RWPE1 (cell line): Measurements from ENCODE around the gene LHX6.

Experiments used
- CTCF ChIA-PET: fragments of 350-600 bp; sonication (Branson Sonifier 250); formaldehyde crosslinking; extraction: SDS; loops from one replicate; lab custom pipeline; 2021; lab: Yijun Ruan, JAX
- POLR2A ChIA-PET: fragments of 400-600 bp; formaldehyde crosslinking; extraction: SDS; loops from one replicate; lab custom pipeline; 2020; ENCODE audit warnings: antibody characterized with exemption; ENCODE audit not compliant: low non-redundant PET; lab: Yijun Ruan, JAX
- DNase-seq: peaks from one replicate; pipeline ENCODE4 v3.0.0; 2012; ENCODE audit warnings: low spot score
- H3K27ac ChIP-seq: fragments of 450-650 bp; 2 replicates; pipeline ENCODE4 v1.5.1; 2017
- CTCF ChIP-seq: fragments of 450-650 bp; conservative IDR thresholded peaks from 2 replicates; pipeline ENCODE4 v1.5.1; 2017; ENCODE audit warnings: low read depth, mild to moderate bottlenecking

LHX6 gene

GRCh38 chr9:122192261-122192875 lies 36.4 kb downstream of the LHX6 start:
- ChIA-PET CTCF (interaction anchor here (0.7 kb wide), 1 partner anchor 646 kb away, joined by 3 read pairs; no protein-coding TSS in a partner anchor), POLR2A (no interaction called here)
- TF ChIP-seq CTCF: no peak
- no peak overlapping the region for H3K27ac ChIP-seq
- DNase-seq: no peak

DNA sequence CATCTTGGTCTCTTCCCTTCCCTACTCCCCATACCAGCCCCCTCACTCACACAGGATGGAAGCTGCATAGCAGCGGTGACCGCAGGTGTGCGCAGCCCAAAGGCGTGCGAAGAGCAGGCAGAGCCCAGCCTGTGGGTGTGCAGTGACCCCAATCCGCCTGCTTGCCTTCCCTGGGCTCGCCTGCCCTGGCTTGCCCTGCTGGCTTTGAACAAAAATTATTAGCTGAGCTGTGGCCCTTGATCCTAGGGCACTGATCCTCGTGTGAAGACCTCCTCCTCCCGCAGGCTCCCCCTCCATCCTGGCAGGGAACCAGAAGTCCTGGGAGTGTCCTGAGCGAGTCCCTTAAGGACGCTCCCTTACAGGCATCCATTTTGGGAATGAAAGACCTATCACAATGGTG lies 37.2 kb downstream of the LHX6 start:
- POLR2A ChIA-PET: no interaction called here
- no peak for TF ChIP-seq CTCF
- DNase-seq: no peak
- no peak overlapping the region for H3K27ac ChIP-seq
- CTCF ChIA-PET: interaction anchor here (0.7 kb wide), 1 partner anchor 72 kb away, joined by 3 read pairs; no protein-coding TSS in a partner anchor

DNA sequence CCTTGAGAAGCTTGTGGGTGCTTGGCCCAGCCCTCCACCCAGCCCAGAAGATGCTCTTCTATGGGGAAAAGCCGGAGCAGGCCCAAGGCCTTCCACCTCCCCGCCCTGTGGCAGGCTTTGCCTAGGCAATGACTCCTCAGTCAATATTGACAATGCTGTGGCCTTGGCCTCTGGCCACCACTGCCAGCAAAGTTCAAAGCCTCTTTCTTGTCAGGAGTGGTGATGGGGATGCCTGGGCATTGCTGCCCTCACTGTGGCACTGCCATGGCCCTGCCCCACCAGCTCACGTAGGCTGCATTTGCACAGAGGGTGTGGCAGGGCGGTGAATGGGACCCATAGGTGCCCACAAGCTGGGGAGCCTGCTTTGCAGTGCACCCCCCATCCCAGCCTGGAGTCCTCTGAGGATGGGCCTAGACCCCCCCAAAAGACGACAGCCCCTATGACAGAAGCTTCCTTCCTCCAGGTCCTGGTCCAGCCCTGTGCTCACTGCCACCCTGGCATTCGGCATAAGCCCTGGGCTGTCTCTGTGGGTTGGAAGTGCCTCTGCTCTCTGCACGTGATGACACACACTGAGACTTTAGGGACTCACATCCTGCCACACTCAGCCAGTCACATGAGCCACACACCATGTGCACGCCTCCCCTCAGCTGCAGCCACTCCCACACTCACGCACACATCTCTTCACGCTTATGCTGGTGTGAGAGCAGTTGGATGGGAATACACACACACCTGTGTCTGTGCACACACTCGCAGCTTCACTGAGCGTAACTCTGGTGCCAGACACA lies 38.0 kb downstream of the LHX6 start:
- DNase-seq: no peak
- no peak for TF ChIP-seq CTCF
- no peak overlapping the region for H3K27ac ChIP-seq
- CTCF ChIA-PET: interaction anchor here (0.7 kb wide), 1 partner anchor 71 kb away, joined by 3 read pairs; no protein-coding TSS in a partner anchor
- POLR2A ChIA-PET: no interaction called here

GRCh38 chr9:122188369-122188768 lies 40.4 kb downstream of the LHX6 start:
- ChIA-PET CTCF (no interaction called here), POLR2A (no interaction called here)
- no peak for TF ChIP-seq CTCF
- H3K27ac ChIP-seq: no peak overlapping the region
- no peak for DNase-seq

GRCh38 chr9:122186777-122187470 lies 41.8 kb downstream of the LHX6 start:
- no peak for DNase-seq
- CTCF ChIA-PET: interaction anchor here (0.5 kb wide), 1 partner anchor 689 kb away, joined by 3 read pairs; no protein-coding TSS in a partner anchor
- POLR2A ChIA-PET: no interaction called here
- TF ChIP-seq CTCF: no peak
- H3K27ac ChIP-seq: no peak overlapping the region

- ChIA-PET POLR2A (no interaction called here), CTCF (interaction anchor here (0.5 to 0.7 kb wide), 3 partner anchors 62 to 1747 kb away, joined by 3 read pairs; no protein-coding TSS in a partner anchor)
- no peak for DNase-seq
- no peak overlapping the region for H3K27ac ChIP-seq
- no peak for TF ChIP-seq CTCF
These were observed 42.5 kb downstream of the LHX6 start for GRCh38 chr9:122186301-122186700.
